OCI-LY3 (cell line): ENCODE results near the gene NEU1.
A peak's percentile ranks its signal among the peaks of the same experiment; 100 is the strongest.
"Not testable (repeated sequence)": the region's sequence is repeated elsewhere in the genome, so short reads cannot be mapped to it uniquely, and the experiment has no call there.

ENCODE experiments used
- H2AFZ ChIP-seq: fragments of 200-600, 300-600 bp; shearing (Covaris generic); 2 replicates; pipeline ENCODE4 v1.6.0; 2014; ENCODE audit warnings: antibody characterized with exemption, low read depth, low read length
- H3K27ac ChIP-seq: fragments of 200-600, 300-600 bp; sonication (generic); 2 replicates; pipeline ENCODE4 v1.5.1; 2014; ENCODE audit warnings: mild to moderate bottlenecking, low read length, moderate library complexity, mixed read lengths
- H3K27me3 ChIP-seq: fragments of 200-600, 300-600 bp; sonication (generic); 2 replicates; pipeline ENCODE4 v1.6.1; 2014; ENCODE audit warnings: low read depth, low read length, mixed read lengths
- H3K36me3 ChIP-seq: fragments of 200-600, 300-600 bp; sonication (generic); replicated peaks from 2 replicates; pipeline ENCODE3; 2014; ENCODE audit warnings: low read depth, low read length, mixed read lengths
- H3K4me1 ChIP-seq: fragments of 300-600, 200-600 bp; sonication (generic); 2 replicates; pipeline ENCODE4 v1.6.1; 2014; ENCODE audit warnings: low read length, mixed read lengths
- H3K4me2 ChIP-seq: fragments of 200-600, 300-600 bp; sonication (generic); 2 replicates; pipeline ENCODE4 v1.6.1; 2014; ENCODE audit warnings: low read length, mixed read lengths
- H3K4me3 ChIP-seq: fragments of 300-600, 200-600 bp; sonication (generic); 2 replicates; pipeline ENCODE4 v1.5.1; 2014; ENCODE audit warnings: antibody characterized with exemption, mild to moderate bottlenecking, low read length, moderate library complexity
- H3K79me2 ChIP-seq: fragments of 300-600, 200-600 bp; shearing (Covaris generic); 2 replicates; pipeline ENCODE4 v1.6.1; 2014; ENCODE audit warnings: mild to moderate bottlenecking, low read length, mixed read lengths
- H3K9ac ChIP-seq: fragments of 300-600, 200-600 bp; shearing (Covaris generic); 2 replicates; pipeline ENCODE4 v1.6.0; 2014; ENCODE audit warnings: mild to moderate bottlenecking, low read length, moderate library complexity
- H3K9me3 ChIP-seq: fragments of 200-600, 300-600 bp; shearing (Covaris generic); 2 replicates; pipeline ENCODE4 v1.6.1; 2014; ENCODE audit warnings: low read length, mixed read lengths; ENCODE audit not compliant: insufficient read depth
- H4K20me1 ChIP-seq: fragments of 200-600, 300-600 bp; sonication (generic); 2 replicates; pipeline ENCODE4 v1.6.1; 2016; ENCODE audit warnings: low read length, mixed read lengths; ENCODE audit not compliant: insufficient read depth
- EZH2phosphoT487 ChIP-seq: fragments of 200-600 bp; shearing (Covaris generic); IDR thresholded peaks from 2 replicates; pipeline ENCODE4 v1.6.1; 2018; ENCODE audit warnings: antibody characterized with exemption, mixed run types, low read depth
- TF ChIP-seq, protein P1 (sequence below): fragments of 200-600, 300-600 bp; sonication (generic); IDR thresholded peaks from 2 replicates; pipeline ENCODE4 v1.5.1; 2014; ENCODE audit warnings: antibody characterized with exemption, low read length, low read depth

Gene NEU1

GRCh38 chr6:31825553-31825952, 37.1 kb downstream of the NEU1 start:
- Histone ChIP-seq H3K36me3 (no peaks in the 10 kb centered on the region), H2AFZ (no peak overlapping the region), H3K27me3 (no peaks in the 10 kb centered on the region), H4K20me1 (no peaks in the 10 kb centered on the region), H3K9me3 (no peaks in the 10 kb centered on the region), H3K9ac (no peak overlapping the region), H3K79me2 (no peaks in the 10 kb centered on the region), H3K4me2 (no peak overlapping the region), H3K4me1 (peaks cover 26% of the 10 kb centered on the region), H3K4me3 (no peak overlapping the region), H3K27ac (no peak overlapping the region)
- TF ChIP-seq, protein P1, sequence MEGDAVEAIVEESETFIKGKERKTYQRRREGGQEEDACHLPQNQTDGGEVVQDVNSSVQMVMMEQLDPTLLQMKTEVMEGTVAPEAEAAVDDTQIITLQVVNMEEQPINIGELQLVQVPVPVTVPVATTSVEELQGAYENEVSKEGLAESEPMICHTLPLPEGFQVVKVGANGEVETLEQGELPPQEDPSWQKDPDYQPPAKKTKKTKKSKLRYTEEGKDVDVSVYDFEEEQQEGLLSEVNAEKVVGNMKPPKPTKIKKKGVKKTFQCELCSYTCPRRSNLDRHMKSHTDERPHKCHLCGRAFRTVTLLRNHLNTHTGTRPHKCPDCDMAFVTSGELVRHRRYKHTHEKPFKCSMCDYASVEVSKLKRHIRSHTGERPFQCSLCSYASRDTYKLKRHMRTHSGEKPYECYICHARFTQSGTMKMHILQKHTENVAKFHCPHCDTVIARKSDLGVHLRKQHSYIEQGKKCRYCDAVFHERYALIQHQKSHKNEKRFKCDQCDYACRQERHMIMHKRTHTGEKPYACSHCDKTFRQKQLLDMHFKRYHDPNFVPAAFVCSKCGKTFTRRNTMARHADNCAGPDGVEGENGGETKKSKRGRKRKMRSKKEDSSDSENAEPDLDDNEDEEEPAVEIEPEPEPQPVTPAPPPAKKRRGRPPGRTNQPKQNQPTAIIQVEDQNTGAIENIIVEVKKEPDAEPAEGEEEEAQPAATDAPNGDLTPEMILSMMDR, result no peak
- no peak for TF ChIP-seq EZH2phosphoT487

- H3K4me2 ChIP-seq, result not testable (repeated sequence)
Observed at GRCh38 chr6:31823592-31824196, 38.9 kb downstream of the NEU1 start.

GRCh38 chr6:31822036-31822821, 40.4 kb downstream of the NEU1 start:
- Histone ChIP-seq H2AFZ (peak overlapping the region; percentile 48; the same call in 1 of the 2 replicates), H3K9ac (peak overlapping the region; percentile 81), H3K27me3 (no peaks in the 10 kb centered on the region), H4K20me1 (no peaks in the 10 kb centered on the region), H3K4me3 (peak overlapping the region; percentile 79), H3K27ac (peak overlapping the region; percentile 87), H3K4me1 (peaks cover 26% of the 10 kb centered on the region), H3K9me3 (no peaks in the 10 kb centered on the region), H3K79me2 (no peaks in the 10 kb centered on the region), H3K36me3 (no peaks in the 10 kb centered on the region), H3K4me2 (peak overlapping the region; percentile 90)
- TF ChIP-seq, protein P1, result no peak
- TF ChIP-seq EZH2phosphoT487, result no peak

More at GRCh38 chr6:31823592-31824196, 38.9 kb downstream of the NEU1 start:
- not testable (repeated sequence) for H3K36me3 ChIP-seq, H3K9me3 ChIP-seq, H3K9ac ChIP-seq, H2AFZ ChIP-seq, H4K20me1 ChIP-seq, H3K27me3 ChIP-seq, H3K79me2 ChIP-seq, H3K4me3 ChIP-seq
- H3K27ac ChIP-seq, result 0 out of 2 replicates have a peak overlapping the region, but pooled peaks have one; percentile 87
- peaks cover 26% of the 10 kb centered on the region for H3K4me1 ChIP-seq

DNA sequence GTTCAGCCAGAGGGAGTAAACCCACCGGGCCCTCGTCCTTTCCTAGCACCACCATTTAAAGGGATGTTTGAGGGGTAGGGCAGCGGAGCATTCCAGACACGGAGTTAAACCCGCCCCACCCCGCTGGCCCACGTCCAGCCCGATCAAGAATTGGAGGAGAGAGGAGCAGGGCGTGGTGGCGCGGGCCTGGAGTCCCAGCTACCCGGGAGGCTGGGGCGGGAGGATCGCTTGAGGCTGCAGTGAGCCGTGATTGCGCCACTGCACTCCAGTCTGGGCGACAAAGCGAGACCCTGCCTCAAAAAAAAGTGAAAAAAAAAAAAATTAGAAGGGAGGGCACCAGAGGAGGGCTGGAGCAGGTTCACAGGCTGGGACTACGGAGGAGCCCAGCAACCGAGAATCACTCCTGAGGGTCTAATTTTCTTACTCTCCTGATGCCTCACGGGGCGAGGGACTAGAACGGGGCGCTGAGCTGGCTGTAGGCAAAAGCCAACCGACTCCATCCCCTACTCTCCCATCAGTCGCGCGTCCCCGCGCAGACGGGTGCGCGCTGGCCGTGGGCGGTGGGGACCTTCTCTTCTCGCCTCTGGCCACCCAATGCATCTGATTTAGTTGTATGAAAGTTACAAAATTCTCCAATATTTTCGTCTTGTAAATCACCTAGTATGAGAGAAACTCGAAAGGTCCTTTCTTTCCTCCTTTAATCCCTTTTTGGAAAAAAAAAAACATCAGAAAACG, 41.2 kb downstream of the NEU1 start:
- Histone ChIP-seq H3K36me3 (no peaks in the 10 kb centered on the region), H3K79me2 (no peaks in the 10 kb centered on the region), H3K4me1 (peaks cover 23% of the 10 kb centered on the region), H3K4me3 (peak overlapping the region; percentile 79), H4K20me1 (no peaks in the 10 kb centered on the region), H2AFZ (no peak overlapping the region), H3K4me2 (peak overlapping the region; percentile 67), H3K27ac (peak overlapping the region; percentile 87), H3K9me3 (no peaks in the 10 kb centered on the region), H3K27me3 (no peaks in the 10 kb centered on the region), H3K9ac (peak overlapping the region; percentile 81)
- TF ChIP-seq, protein P1, result no peak
- no peak for TF ChIP-seq EZH2phosphoT487

GRCh38 chr6:31820399-31820798, 42.2 kb downstream of the NEU1 start:
- H3K27me3 ChIP-seq, H3K9me3 ChIP-seq, H3K9ac ChIP-seq, H3K36me3 ChIP-seq, H2AFZ ChIP-seq, H3K27ac ChIP-seq, H4K20me1 ChIP-seq, H3K79me2 ChIP-seq: not testable (repeated sequence)
- peak overlapping the region; percentile 79; the same call in 1 of the 2 replicates for H3K4me3 ChIP-seq
- H3K4me1 ChIP-seq, result peaks cover 21% of the 10 kb centered on the region
- H3K4me2 ChIP-seq, result peak overlapping the region; percentile 67; the same call in 1 of the 2 replicates
